Astrocyte of the cerebellum (primary cell): ENCODE data around the gene PINLYP.
"Not testable (repeated sequence)": the region's sequence is repeated elsewhere in the genome, so short reads cannot be mapped to it uniquely, and the experiment has no call there.

Experiments used
- DNase-seq: peaks from one replicate; pipeline ENCODE4 v3.0.0-alpha.2; 2011; ENCODE audit warnings: low read depth
- H3K4me3 ChIP-seq: 2 replicates; pipeline ENCODE4 v1.5.1; 2011; ENCODE audit warnings: mild to moderate bottlenecking, low read depth, low read length, moderate library complexity
- CTCF ChIP-seq: IDR thresholded peaks from 2 replicates; pipeline ENCODE4 v1.5.1; 2012; ENCODE audit warnings: low read length, low read depth, moderate library complexity, mild to moderate bottlenecking; ENCODE audit errors: missing control alignments
- in situ Hi-C: cut with HindIII; loops from 2 replicates; pipeline ENCODE4 v1.10.0; 2017; ENCODE audit warnings: low sequenced_read_pairs

PINLYP gene

GRCh38 chr19:43541920-43542650 is 33.5 kb upstream of the PINLYP start:
- no peak overlapping the region for H3K4me3 ChIP-seq
- in situ Hi-C loops, result no loop called here

GRCh38 chr19:43544077-43544476 is 31.5 kb upstream of the PINLYP start:
- in situ Hi-C loops, result no loop called here
- no peak overlapping the region for H3K4me3 ChIP-seq
- no peak for DNase-seq
- TF ChIP-seq CTCF, result no peak

More at GRCh38 chr19:43541920-43542650, 33.5 kb upstream of the PINLYP start:
- DNase-seq, result no peak
- no peak for TF ChIP-seq CTCF

GRCh38 chr19:43545276-43545675 is 30.3 kb upstream of the PINLYP start:
- no peak overlapping the region for H3K4me3 ChIP-seq
- no peak for DNase-seq
- no peak for TF ChIP-seq CTCF
- in situ Hi-C loops, result no loop called here

- no peak for DNase-seq
- in situ Hi-C loops, result no loop called here
- TF ChIP-seq CTCF, result no peak
Measured at GRCh38 chr19:43545981-43546380, 29.6 kb upstream of the PINLYP start.

GRCh38 chr19:43546581-43546980 is 29.0 kb upstream of the PINLYP start:
- no peak for DNase-seq
- no peak overlapping the region for H3K4me3 ChIP-seq
- no peak for TF ChIP-seq CTCF
- in situ Hi-C loops, result no loop called here

More at GRCh38 chr19:43545981-43546380, 29.6 kb upstream of the PINLYP start:
- no peak overlapping the region for H3K4me3 ChIP-seq

- H3K4me3 ChIP-seq, DNase-seq, in situ Hi-C loops: not testable (repeated sequence)
Measured at GRCh38 chr19:43547926-43548325, 27.7 kb upstream of the PINLYP start.

- TF ChIP-seq CTCF, result no peak
- no peak for DNase-seq
- in situ Hi-C loops, result no loop called here
- no peak overlapping the region for H3K4me3 ChIP-seq
Measured at GRCh38 chr19:43548706-43549105, 26.9 kb upstream of the PINLYP start.
